ENCODE measurements around the gene AIG1. TPM values are rescaled to one million over a fixed set of nuclear protein-coding genes. Genes with fewer than 3 reads are reported as not detected.

AIG1 gene
- total and polyA plus RNA-seq, 2 of the 13 experiments (the other 11 are each of a cell fraction or from before 2014, with no cell fraction given): 115 to 197 TPM

DNA sequence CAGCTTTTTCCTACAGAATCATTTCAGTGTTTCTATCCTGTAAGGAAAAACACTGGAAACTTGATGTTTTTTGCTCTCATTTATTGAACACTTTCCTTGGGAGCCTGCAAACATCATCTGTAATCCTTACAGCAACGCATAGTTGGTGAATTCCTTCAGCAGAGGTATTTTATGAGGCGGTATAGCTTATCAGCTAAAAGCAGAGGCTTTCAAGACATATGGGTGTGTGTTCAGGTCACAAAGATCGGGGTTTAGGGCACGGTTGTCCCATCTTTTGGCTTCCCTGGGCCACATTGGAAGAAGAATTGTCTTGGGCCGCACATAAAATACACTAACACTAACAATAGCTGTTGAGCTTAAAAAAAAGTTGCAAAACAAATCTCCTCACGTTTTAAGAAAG is 185.0 kb downstream of the AIG1 start:
- in situ Hi-C loops (cut with HindIII; ENCODE audit: extremely low pct_ligation_motif_present, low pct_unique_long_range_greater_than_20kb) (no loop called here), intact Hi-C loops (cut with micrococcal nuclease; ENCODE audit: unreplicated experiment) (no loop called here)
- no peak overlapping the region for H3K27ac ChIP-seq (ENCODE audit: extremely low read length, insufficient read depth, low read length)
- no peaks in the 10 kb centered on the region for H3K79me2 ChIP-seq (ENCODE audit: insufficient read depth, low read length)
- H3K4me3 ChIP-seq (replicated peaks in 1 of 3; ENCODE audit: insufficient read depth in 1 of 3, low read depth in 2 of 3, low read length in 3 of 3): no peak overlapping the region
- H3K4me1 ChIP-seq (ENCODE audit: insufficient read depth, low read length): no peaks in the 10 kb centered on the region
- no peaks in the 10 kb centered on the region for H3K36me3 ChIP-seq (replicated peaks in 1 of 2; ENCODE audit: control insufficient read depth in 1 of 2, insufficient read depth in 2 of 2, low read length in 2 of 2)
- no peak for DNase-seq (ENCODE audit: low spot score)
- no TSS peak for BruUV-seq (replicated peaks)
- ATAC-seq: no peak
- TF ChIP-seq SRSF1 (optimal IDR thresholded peaks at IDR 0.05; ENCODE audit: low read depth, low read length): no peak
- no peak for TF ChIP-seq CEBPB (IDR thresholded peaks at IDR 0.05; ENCODE audit: borderline replicate concordance, low read depth, low read length)
- no peak for TF ChIP-seq MLX (CRISPR knock-in tag; IDR thresholded peaks at IDR 0.05)
- no peak for TF ChIP-seq ZNF121 (CRISPR knock-in tag; IDR thresholded peaks at IDR 0.05)
- no peak for TF ChIP-seq ZNF615 (CRISPR knock-in tag; IDR thresholded peaks at IDR 0.05; ENCODE audit: borderline replicate concordance)
- TF ChIP-seq SP4 (CRISPR knock-in tag; IDR thresholded peaks at IDR 0.05): no peak
- TF ChIP-seq, protein P1, sequence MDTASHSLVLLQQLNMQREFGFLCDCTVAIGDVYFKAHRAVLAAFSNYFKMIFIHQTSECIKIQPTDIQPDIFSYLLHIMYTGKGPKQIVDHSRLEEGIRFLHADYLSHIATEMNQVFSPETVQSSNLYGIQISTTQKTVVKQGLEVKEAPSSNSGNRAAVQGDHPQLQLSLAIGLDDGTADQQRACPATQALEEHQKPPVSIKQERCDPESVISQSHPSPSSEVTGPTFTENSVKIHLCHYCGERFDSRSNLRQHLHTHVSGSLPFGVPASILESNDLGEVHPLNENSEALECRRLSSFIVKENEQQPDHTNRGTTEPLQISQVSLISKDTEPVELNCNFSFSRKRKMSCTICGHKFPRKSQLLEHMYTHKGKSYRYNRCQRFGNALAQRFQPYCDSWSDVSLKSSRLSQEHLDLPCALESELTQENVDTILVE (CRISPR knock-in tag; IDR thresholded peaks at IDR 0.05): no peak
- TF ChIP-seq ZNF790 (CRISPR knock-in tag; IDR thresholded peaks at IDR 0.05; ENCODE audit: borderline replicate concordance): no peak
- TF ChIP-seq, protein P2, sequence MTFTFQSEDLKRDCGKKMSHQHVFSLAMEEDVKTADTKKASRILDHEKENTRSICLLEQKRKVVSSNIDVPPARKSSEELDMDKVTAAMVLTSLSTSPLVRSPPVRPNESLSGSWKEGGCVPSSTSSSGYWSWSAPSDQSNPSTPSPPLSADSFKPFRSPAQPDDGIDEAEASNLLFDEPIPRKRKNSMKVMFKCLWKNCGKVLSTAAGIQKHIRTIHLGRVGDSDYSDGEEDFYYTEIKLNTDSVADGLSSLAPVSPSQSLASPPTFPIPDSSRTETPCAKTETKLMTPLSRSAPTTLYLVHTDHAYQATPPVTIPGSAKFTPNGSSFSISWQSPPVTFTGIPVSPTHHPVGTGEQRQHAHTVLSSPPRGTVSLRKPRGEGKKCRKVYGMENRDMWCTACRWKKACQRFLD (CRISPR knock-in tag; IDR thresholded peaks at IDR 0.05; ENCODE audit: borderline replicate concordance): no peak
- TF ChIP-seq, protein P3, sequence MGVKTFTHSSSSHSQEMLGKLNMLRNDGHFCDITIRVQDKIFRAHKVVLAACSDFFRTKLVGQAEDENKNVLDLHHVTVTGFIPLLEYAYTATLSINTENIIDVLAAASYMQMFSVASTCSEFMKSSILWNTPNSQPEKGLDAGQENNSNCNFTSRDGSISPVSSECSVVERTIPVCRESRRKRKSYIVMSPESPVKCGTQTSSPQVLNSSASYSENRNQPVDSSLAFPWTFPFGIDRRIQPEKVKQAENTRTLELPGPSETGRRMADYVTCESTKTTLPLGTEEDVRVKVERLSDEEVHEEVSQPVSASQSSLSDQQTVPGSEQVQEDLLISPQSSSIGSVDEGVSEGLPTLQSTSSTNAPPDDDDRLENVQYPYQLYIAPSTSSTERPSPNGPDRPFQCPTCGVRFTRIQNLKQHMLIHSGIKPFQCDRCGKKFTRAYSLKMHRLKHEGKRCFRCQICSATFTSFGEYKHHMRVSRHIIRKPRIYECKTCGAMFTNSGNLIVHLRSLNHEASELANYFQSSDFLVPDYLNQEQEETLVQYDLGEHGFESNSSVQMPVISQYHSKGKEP (CRISPR knock-in tag; IDR thresholded peaks at IDR 0.05): no peak
- TF ChIP-seq, protein P4, sequence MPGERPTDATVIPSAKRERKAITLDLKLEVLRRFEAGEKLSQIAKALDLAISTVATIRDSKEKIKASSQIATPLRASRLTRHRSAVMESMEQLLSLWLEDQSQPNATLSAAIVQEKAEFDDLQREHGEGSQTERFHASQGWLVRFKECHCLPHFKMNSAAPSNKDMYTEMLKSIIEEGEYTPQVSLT (CRISPR knock-in tag; IDR thresholded peaks at IDR 0.05; ENCODE audit: borderline replicate concordance, low read depth): no peak
- TF ChIP-seq HOXD1 (CRISPR knock-in tag; IDR thresholded peaks at IDR 0.05): no peak
- no peak for TF ChIP-seq GABPB1 (CRISPR knock-in tag; IDR thresholded peaks at IDR 0.05)
- no peak for TF ChIP-seq KMT2A (CRISPR knock-in tag; IDR thresholded peaks at IDR 0.05)
- TF ChIP-seq MAFG (CRISPR knock-in tag; IDR thresholded peaks at IDR 0.05): no peak
- TF ChIP-seq RXRB (CRISPR knock-in tag; IDR thresholded peaks at IDR 0.05; ENCODE audit: borderline replicate concordance): no peak
- TF ChIP-seq, protein P5, sequence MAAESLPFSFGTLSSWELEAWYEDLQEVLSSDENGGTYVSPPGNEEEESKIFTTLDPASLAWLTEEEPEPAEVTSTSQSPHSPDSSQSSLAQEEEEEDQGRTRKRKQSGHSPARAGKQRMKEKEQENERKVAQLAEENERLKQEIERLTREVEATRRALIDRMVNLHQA (CRISPR knock-in tag; IDR thresholded peaks at IDR 0.05): no peak
- TF ChIP-seq YEATS2 (CRISPR knock-in tag; IDR thresholded peaks at IDR 0.05; ENCODE audit: borderline replicate concordance): no peak
- H2AFZ ChIP-seq (ENCODE audit: low read length): no peak overlapping the region
- H3K9ac ChIP-seq (ENCODE audit: insufficient read depth, low read depth, low read length): no peak overlapping the region
- no peak overlapping the region for H3K4me2 ChIP-seq (ENCODE audit: low read depth, low read length)
- 94% methylated on average over 6 of the region's 6 CpGs for WGBS (ENCODE audit: low lambda C conversion rate)
- H4K20me1 ChIP-seq (ENCODE audit: insufficient read depth, low read length): no peaks in the 10 kb centered on the region
- no peaks in the 10 kb centered on the region for H3K27me3 ChIP-seq (ENCODE audit: control insufficient read depth in 1 of 2, insufficient read depth in 2 of 2, low read length in 2 of 2)
- no peaks in the 10 kb centered on the region for H3K9me3 ChIP-seq (ENCODE audit: low read length)
- no peak for FAIRE-seq
- ChIA-PET POLR2A (no interaction called here), CTCF (ENCODE audit: low intra/inter-chr PET ratio, low total read pairs) (no interaction called here)

Measured in HepG2 (cell line).